Stimulated activated CD4-positive, alpha-beta T cell treated with anti-CD3 and anti-CD28 coated beads, TNF-alpha, amount 100 ng/mL, for 24 hours (primary cell): ENCODE measurements around the gene VSIG10.
"Not testable (repeated sequence)": the region's sequence is repeated elsewhere in the genome, so short reads cannot be mapped to it uniquely, and the experiment has no call there.

Source experiments
- DNase-seq, 3 experiments: peaks; one replicate each; pipeline ENCODE4 v3.0.0-alpha.2; 2020; ENCODE audit warnings: low read depth in 3 of 3

The VSIG10 gene, protein sequence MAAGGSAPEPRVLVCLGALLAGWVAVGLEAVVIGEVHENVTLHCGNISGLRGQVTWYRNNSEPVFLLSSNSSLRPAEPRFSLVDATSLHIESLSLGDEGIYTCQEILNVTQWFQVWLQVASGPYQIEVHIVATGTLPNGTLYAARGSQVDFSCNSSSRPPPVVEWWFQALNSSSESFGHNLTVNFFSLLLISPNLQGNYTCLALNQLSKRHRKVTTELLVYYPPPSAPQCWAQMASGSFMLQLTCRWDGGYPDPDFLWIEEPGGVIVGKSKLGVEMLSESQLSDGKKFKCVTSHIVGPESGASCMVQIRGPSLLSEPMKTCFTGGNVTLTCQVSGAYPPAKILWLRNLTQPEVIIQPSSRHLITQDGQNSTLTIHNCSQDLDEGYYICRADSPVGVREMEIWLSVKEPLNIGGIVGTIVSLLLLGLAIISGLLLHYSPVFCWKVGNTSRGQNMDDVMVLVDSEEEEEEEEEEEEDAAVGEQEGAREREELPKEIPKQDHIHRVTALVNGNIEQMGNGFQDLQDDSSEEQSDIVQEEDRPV

DNA sequence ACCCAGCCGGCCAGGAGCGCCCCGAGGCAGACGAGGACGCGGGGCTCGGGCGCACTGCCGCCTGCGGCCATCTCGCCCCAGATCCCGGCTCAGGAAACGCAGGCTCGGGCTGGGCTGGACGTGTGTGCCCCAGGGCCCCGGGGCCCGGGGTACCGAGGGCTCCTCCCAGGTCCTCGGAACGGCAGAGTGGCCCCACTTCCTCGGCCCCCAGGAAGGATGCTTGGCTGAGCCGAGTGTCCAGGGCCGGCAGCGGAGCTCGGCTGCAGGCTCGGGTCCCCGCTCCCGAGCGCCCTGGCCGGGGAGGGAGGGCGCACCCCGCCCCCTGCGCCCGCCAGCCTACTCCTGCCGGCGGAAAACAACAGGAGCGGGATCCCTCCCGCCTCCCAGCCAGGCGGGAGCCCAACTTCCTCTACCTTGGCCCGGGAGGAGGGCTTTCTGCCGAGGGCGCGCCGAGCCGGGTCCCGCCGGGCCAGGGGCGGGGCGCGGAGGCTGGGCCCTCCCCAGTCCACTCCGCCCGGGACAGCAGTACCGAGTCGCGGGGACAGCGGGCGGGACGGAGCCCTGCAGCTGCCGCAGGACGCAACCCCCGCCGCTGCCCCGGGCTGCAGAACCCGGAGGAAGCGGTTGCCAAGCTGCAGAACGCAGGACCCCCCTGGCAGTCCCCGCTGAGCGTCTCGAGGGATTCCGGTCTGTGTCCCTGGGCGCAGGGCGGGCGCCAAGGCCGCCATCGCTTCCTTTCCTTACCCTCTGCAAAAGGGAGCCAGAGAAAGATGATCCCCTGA is at the start of gene VSIG10:
VSIG10 (minus strand) TSS at position 411 of the 782 bp plus-strand sequence; CDS start at position 71, 340 bp downstream.
- DNase-seq: peak in 1 of 3 experiments; percentile 16

DNA sequence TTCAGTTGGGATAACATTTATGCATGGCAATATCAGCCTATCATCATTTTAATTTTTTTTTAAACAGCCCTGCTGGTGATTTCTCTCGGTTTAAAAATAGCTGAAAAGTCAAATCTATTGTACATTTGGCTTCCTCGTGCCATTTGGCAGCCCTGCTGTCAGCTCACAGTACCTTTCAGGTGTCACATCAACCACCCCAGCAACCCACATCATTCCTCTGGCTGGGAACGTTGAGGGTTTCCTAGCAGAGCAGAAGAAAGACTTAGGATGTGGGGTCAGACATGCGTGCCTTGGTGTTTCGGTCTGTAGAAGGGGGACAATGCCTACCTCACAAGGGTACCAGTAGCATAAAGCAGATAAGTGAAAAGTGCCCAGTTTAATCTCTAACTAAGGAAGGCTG is 47.9 kb upstream of the VSIG10 start:
- DNase-seq: no peak

DNA sequence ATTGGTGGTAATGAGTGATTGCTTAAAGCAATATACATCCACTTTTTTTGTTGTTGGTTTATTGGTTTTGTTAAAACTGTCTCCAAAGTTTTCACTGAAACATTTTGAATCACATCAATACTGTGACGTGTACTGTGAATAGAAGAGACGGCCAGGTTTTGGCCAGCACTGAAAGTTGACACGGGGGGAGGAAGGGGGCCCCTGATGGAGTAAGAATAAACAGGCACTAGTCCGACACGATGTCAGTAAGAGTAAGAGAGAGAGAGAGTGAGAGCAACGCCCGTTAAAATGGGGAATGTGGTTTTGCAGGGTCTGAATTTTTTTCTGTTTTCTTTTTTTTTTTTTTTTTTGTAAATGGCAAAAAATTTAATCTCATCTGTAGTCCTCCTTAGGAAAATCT is 46.8 kb upstream of the VSIG10 start:
- no peak for DNase-seq

DNA sequence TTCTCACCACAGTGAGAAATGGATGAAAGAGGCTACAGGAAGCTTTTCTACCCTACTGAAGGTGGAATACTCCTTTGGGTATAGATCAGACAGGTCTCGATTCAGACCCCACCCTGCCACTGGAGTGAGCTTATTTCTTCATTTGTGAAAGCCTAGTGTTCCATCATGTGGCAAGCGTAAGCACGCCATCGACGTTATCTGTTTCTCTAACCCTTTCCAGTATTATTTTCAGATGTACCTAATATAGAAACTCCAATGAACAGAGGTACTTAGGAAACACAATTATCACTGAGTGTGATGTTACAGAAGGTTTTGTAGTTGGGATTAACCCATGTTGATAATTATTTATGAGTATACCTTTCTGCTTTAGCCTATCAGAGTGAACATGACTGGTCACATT is 44.5 kb upstream of the VSIG10 start:
- no peak for DNase-seq

DNA sequence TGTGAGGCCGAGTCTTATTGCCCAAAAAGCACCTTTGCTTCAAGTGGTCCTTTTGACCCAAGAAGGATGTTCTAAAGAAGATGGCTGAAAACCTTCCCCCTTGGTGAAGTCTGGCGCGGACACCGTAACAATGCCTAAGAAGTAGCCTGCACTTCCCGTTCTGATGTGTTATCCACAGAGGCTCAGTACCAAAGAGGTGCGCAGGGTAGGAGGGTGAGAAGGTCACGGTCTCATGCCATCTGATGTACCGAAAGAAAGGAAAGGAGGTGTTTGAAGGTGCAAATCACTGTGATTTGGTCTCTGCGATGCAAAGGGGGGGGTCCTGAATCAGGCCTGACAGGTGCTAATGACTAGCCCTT is 42.0 kb upstream of the VSIG10 start:
- no peak for DNase-seq

DNA sequence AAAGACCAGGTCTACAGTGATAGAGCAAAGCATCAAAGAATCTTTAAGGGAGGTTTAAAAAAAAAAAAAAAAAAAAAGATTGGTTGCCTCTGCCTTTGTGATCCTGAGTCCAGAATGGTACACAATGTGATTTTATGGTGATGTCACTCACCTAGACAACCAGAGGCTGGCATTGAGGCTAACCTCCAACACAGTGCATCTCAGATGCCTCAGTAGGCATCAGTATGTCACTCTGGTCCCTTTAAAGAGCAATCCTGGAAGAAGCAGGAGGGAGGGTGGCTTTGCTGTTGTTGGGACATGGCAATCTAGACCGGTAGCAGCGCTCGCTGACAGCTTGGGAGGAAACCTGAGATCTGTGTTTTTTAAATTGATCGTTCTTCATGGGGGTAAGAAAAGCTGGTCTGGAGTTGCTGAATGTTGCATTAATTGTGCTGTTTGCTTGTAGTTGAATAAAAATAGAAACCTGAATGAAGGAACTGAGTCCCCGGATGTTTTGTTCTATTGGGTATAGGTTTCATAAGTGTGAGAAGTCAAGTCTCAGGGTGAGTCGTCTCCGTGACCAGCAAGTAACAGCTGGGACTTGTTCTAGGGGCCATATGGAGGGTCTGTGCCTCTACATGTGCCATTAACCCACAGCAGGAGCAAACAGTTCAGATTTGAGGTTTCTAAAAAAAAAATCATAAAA is 41.4 kb upstream of the VSIG10 start:
- DNase-seq: no peak

DNA sequence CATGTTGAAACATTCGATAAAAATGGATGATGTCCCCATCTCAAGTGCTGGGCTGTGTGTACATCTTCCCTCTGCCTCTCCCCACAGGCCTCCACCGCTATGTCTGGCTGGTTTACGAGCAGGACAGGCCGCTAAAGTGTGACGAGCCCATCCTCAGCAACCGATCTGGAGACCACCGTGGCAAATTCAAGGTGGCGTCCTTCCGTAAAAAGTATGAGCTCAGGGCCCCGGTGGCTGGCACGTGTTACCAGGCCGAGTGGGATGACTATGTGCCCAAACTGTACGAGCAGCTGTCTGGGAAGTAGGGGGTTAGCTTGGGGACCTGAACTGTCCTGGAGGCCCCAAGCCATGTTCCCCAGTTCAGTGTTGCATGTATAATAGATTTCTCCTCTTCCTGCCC is 40.7 kb upstream of the VSIG10 start:
- no peak for DNase-seq

DNA sequence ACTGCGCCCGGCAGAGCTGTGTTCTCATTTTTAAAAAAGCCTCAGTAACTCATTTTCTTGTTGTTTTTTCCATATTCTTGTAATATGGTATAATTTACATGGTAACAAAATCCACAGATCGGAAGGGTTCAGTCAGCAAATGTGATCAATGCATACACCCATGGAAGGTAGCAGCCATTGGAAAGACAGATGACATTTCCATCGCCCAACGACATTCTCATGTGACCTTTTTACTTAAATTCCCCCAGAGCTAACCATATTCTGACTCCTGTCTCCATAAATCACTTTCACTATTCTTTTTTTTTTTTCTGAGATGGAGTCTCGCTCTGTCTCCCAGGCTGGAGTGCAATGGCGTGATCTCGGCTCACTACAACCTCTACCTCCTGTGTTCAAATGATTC is 37.0 kb upstream of the VSIG10 start:
- no peak for DNase-seq

DNA sequence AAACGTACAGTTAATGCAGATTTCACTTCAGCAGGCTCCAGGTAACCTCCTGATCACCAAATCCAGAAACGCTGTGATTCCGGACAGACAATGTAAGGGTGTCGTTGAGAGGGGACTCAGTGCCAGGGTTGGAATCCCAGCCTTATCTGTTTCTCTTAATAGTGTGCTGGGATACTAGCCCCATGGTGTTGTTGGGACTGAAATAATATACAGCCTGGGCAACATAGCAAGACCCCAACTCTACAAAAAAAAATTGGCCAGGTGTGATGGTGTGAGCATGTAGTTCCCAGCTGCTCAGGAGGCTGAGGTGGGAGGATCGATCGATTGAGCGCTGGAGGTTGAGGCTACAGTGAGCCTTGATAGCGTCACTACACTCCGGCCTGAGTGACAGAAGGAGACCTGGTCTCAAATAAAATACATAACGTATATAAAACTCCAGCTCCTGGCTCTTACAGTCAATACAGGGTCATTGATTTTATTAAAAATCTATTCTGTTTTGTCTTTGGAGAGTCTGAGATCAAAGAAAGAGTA is 33.4 kb upstream of the VSIG10 start:
- no peak for DNase-seq

DNA sequence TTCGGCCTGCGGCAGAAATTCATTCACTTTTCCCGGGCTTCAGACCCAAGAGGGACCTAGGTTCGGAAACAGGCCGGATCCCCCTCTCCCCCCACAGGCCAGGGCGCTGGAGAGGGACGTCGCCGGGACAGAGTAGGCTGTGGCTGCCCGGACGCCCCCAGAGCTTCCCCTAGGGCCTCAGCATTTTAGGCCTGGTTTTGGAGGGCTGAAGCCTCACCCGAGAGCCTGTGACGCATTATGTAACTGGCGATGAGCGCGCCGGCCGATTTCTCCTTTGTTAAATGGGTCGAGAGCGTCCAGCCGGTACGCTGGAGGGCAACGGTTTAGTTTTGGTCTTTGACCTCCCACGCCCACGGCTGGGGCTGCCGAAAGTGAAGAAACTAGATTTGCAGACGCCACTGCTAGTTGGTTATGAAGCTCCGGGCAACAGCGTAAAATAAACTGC is 32.8 kb upstream of the VSIG10 start:
- DNase-seq: peak in 2 of 3 experiments; percentile 4 to 37

DNA sequence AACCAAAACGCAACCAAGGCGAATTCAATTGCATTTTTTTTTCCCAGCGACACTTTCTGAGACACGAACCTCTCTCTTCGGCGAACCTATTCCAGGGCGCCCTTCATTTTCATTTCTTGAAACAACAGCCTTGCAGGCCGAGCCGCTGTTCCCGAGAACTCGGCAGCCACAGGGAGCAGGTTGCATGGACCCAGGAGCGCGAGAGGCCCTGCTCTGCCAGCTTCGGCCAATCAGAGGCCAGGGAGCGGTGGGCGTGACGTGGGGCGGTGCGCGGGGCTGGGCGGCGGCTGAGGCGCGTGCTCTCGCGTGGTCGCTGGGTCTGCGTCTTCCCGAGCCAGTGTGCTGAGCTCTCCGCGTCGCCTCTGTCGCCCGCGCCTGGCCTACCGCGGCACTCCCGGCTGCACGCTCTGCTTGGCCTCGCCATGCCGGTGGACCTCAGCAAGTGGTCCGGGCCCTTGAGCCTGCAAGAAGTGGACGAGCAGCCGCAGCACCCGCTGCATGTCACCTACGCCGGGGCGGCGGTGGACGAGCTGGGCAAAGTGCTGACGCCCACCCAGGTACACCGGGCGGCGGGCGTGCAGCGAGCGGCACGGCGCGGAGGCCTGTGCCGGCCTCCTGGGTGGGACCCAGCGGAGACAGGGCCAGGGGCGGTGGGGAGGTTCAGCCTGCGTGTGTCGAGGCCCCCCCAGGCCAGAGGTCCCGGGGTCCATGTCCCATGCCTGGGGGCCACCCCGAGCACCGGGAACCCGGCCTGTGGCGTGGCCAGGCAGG is 32.2 kb upstream of the VSIG10 start, which contains the start of gene PEBP1:
PEBP1 (plus strand) TSS at position 337 of the 771 bp plus-strand sequence; CDS start at position 423, 86 bp downstream.
- peak; percentile 87 to 94 (median 90) for DNase-seq

DNA sequence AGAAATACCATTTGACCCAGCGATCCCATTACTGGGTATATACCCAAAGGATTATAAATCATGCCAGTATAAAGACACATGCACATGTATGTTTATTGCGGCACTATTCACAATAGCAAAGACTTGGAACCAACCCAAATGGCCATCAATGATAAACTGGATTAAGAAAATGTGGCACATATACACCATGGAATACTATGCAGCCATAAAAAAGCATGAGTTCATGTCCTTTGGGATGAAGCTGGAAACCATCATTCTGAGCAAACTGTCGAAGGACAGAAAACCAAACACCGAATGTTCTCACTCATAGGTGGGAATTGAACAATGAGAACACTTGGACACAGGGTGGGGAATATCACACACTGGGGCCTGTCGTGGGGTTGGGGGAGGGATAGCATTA is 25.6 kb upstream of the VSIG10 start:
- DNase-seq: not testable (repeated sequence)

DNA sequence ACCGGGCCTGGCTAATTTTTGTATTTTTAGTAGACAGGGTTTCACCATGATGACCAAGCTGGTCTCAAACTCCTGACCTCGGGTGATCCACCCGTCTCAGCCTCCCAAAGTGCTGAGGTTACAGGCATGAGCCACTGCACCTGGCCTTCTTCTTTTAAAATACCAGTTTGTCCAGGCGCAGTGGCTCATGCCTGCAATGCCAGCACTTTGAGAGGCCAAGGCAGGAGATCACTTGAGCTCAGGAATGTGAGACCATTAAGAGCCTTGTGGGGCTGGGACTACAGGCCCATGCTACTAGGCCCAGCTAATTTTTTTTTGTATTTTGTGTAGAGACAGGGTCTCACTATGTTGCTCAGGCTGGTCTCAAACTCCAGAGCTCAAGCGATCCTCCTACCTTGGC is 24.1 kb upstream of the VSIG10 start:
- no peak for DNase-seq

DNA sequence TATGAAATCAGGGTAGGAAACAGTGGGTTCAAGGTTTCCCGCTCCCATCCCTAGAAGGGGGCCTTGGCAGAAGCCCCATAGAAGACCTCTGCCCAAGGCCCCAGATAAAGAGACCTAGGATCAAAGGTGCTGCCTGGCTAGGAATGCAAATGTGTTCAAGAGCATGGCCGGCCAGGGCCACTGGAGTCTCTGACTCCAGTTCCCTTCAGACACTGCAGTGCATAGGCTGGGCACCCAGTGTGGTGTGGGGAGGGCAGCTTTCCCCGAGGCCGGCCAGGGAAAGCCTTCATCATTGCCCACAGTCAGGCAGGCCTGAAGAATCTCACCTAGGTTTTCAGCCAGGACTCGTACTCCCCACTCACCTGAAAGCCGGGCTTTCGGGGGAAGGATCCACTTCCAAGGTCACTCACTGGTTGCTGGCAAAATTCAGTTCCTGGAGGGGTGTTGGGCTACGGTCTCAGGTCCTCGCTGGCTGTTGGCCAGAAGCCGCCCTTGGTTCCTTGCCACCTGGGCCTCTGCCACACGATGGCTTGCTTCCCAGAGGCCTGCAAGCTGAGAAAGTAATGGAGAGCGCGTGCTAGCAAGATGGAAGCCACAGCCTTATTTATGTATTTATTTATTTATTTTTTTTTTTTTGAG is 22.4 kb upstream of the VSIG10 start:
- DNase-seq: no peak

DNA sequence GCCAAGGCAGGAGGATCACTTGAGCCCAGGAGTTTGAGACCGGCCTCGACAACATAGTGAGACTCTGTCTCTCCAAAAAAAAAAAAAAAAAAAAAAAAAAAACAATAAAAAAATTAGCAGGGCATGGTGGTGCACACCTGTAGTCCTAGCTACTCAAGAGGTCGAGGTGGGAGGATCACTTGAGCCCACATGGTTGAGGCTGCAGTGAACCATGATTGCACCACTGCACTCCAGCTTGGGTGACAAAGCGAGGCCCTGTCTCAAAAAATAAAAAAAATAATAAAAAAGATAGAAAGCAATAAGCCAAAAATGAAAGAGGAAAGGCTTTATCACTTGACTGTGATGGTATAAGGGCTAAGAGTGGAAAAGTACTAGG is 21.9 kb upstream of the VSIG10 start:
- DNase-seq: no peak

DNA sequence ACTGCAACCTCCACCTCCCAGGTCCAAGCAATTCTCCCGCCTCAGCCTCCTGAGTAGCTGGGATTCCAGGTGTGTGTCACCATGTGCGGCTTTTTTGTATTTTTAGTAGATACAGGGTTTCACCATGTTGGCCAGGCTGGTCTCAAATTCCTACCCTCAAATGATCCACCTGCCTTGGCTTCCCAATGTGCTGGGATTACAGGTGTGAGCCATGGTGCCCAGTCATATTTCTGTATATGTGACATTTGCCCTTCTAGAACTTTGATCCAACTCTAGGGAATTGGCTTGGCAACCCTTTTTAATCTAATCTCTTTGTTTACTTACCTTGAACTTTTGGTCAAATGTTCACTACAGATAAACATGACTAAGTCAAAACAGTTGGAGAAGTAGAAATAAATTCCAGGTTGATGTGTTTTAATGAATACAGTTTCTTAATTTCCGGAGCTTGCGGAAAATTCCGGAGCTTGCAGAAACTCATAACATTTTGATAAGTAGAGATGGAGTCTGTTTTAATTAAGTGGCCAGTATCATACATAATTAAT is 20.6 kb upstream of the VSIG10 start:
- DNase-seq: no peak

DNA sequence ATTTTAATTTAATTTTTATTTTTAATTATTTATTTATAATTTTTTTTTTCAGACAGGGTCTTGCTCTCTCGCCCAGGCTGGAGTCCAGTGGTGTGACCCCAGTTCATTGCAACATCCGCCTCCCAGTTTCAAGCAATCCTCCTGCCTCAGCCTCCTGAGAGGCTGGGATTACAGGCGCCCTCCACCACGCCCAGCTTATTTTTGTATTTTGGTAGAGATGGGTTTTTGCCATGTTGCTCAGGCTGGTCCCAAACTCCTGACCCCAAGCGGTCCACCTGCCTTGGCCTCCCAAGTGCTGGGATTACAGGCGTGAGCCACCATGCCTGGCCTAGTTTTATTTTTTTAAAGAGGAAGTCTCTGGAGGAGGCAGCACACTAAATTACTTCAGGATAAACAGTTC is 18.5 kb upstream of the VSIG10 start:
- DNase-seq: no peak

DNA sequence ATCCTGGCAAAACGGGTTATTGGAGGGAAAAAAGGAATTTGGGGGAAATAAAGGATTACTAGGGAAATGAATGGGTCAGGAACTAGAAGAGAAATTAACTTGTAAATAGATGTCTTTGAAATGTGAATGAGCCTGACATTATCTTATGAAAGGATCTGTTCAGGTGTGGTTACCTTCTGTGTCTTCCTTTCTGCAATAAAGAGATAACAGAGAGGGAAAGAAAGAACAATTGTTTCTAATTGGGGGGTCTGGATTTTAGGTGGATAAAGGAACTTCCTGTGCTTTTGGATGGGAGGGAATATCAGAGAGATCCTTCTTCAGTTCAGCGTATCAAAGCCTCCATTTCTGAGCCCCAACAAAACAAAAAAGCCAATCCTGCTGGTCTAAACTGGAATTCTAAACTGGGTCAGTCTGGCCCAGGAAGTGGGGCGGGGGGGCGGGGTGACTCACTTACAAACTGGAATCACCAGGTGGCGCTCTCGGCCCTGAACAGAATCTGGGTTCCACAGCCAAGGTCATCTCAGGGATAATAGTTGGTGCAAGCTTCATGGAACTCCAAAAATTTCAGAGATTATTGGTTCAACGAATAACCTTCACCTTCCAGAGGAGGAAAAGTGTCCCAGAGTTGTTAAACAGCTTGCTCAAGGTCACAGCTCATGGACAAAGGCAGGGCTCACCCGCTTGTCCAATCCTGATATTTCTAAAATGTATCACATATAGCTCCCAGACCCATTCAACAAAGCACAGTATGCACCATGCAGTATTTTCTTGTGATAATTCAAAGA is 17.0 kb upstream of the VSIG10 start:
- peak in 2 of 3 experiments; percentile 43 to 52 for DNase-seq

DNA sequence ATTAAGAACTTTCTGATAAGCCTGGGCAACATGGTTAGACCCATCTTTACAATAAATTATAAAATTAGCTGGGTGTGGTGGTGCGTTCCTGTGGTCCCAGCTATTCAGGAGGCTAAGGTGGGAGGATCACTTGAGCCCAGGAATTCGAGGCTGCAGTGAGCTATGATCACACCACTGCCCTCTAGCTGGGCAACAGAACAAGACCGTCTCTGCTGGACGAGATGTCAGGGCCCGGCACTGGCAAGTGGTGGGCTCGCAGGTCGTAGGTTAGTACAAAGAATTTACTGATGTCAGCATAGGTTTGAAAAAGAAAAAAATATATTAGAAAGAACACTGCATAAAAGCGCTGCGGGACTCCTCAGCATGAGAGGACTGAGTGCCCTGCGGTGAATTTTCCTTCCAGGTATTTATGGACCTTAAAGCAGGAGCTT is 15.7 kb upstream of the VSIG10 start:
- DNase-seq: no peak
